Esophagus mucosa (tissue), 1 donor: ENCODE measurements around the gene SPATA16. TPM values are rescaled to one million over a fixed set of nuclear protein-coding genes. Genes with fewer than 3 reads are reported as not detected.
"Not testable (repeated sequence)": the region's sequence is repeated elsewhere in the genome, so short reads cannot be mapped to it uniquely, and the experiment has no call there.

Source experiments
- ATAC-seq: fragments of 200-7000 bp; cut with Tn5 transposase; one replicate; pipeline ENCODE4 v1.9.1; 2020
- total RNA-seq: library from RNA; stranded (reverse); gene quantifications from one replicate; pipeline ENCODE4 v1.2.4, GENCODE V29; 2023
- donor health status: DM: yes; HTN: yes; CAD: no.

Gene SPATA16
- total RNA-seq, 1 donor from 2014 or later = not detected

DNA sequence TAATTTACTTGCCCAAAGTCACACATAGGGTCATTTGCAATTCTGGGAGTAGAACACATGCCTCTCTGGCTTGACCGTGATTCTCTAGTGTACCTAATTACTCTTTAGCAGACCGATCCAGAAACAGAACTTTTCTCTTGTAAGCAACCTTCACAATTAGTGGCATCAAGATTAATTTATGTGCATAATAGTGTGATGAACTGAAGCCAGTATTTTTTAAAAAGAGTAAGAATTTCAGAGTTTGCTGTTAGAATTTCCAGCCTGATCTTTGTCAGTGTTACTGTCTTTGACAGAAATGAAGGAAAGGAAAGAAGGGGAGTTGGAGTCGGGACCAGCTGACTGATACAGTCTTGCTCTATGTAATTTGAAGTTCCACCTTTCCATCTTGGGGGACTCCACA is 137.1 kb downstream of the SPATA16 start:
- no peak for ATAC-seq

DNA sequence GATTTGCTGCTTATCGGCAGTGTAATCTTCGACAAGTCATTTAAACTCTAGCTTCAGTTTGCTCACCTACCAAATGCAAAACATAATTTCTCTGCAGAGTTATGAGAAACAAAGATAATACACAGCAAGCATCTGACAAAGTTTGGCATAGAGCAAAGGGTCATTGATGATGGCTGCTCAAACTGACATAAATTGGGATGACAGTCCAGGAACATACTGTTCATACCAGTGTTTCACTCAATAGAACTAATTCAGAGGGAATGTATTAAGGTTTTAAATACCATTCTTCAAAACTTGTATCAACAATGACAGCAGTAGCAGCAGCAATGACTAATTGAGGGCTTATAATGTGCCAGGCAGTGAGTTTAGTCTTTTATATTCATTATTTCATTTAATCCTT is 137.6 kb downstream of the SPATA16 start:
- ATAC-seq = no peak

DNA sequence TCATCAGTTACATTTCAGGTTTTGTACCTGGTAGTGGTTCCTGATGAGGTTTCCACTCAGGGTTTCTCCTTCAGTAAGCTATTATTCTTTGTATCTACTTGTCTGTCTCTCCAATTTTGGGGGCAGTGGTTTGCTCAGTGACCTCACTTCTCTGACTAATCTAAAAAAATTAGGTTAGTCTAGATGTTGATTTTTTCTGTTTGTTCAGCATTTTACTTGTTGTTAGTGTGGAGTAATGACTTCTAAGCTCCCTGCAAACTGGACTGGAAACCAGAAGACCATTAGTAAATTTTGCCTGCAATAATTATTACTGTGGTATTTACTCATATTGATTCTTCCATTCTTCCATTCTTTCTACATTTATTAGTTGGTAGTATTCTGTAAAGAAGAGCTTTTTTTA is 139.4 kb downstream of the SPATA16 start:
- ATAC-seq = no peak

DNA sequence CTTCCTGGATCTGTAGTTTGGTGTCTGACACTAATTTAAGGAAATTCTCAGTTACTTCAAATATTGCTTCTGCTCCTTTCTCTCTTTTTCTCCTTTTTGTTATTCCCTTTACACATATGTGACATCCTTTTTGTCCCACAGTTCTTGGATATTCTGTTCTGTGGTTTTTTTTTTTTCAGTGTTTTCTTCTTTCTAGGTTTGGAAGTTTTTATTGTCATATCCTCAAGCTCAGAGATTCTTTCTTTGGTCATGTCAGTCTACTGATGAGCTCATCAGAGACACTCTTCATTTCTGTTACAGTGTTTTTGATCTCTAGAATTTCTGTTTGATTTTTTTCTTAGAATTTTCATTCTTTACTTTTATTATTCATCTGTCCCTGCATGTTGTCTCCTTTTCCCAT is 140.5 kb downstream of the SPATA16 start:
- no peak for ATAC-seq

DNA sequence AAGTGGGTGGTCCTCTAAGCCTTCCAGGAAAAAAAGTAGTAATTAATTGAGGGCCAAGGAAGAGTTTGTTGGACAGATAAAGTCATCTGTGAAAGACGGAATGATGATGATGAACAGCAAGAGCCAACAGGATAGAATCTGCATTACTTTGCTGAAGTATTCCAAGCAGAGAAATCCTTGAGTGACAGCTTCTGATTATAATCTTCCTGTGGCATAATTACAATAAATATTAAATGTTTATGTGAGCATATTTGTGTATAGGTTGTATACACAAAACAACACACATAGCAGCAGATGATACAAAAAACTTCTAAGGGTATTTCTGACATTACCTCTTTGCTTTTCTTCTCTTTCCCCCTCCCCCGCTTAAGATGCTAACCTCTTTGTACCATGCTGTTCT is 147.6 kb downstream of the SPATA16 start:
- no peak for ATAC-seq

DNA sequence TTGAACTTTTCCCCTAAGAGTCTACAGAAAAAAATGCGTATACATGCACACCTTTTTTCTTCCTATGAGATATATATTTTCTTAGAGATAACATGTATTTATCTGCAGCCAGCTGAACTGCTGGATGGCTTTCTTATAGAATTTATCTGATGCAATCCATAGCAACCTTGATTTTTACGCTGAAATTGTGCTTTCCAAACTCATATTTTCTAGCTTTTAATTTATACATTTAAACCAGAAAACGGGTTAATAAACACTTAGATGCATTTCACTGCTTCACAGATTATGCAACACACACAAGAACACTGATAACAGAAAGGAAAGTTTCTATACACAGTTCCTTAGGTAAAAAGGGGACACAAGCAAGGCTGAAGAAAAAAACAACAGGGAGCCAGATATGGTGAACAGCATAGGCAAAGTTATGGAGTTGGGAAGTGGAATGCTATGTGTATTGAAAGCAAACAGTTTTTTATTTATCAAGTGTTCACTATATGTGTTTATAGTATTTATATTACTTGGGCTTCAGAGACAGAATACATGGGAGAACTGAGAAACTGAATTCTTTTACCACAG is 149.5 kb downstream of the SPATA16 start:
- ATAC-seq = no peak

DNA sequence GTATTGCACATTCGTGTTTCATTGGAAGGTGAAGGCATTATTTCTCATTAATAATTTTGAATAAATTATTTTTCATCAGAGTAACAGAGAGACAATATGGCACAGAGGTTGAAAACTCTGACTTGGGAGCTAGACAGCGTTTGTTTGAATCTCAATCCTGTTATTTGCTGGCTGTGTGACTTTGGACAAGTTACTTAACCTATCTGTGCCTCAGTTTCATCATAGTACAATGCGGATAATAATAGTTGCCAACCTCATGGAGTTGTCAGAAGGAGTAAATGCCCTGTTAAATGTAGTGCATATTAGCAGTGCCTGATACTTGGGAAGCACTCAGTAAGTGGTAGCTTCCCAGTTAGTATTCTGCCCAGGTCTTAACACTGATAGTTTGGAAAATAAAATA is 151.7 kb downstream of the SPATA16 start:
- ATAC-seq = no peak

DNA sequence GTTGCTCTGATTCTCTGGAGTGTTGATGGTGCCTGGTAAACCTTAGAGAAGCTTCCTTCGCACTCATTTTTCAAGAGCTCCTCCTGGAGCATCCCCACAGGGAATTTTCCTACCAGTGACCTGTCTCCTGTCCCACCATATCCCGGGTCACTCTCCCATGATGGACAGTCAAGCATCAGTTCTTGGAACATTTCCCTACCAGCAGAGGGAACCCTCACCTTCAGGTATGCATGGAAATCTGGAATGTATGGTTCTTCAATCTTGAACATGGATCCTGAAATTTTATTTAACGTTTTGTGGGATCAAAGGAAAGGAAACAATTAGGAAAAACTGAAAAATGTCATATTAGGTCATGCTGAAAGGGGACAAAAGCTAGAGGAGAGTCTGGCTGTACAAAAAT is 153.8 kb downstream of the SPATA16 start:
- ATAC-seq = no peak

DNA sequence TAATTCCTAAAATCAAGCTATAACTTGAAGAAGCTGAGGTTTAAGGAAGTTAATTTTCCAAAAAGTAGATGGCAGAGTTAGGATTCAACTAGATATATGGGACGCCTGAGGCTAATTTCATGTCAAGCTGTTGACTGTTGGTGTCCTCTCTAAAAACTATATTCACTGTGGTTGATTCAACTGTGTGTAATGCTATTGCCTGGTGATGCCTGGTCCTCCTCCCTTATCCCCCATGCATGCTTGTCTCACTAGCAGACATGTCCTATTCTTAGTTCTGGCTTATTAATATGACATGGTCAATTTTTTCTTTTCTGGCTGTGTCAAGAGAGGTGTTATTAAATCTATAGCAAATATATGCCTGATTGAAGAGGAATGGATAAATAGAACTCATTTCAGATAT is 156.1 kb downstream of the SPATA16 start:
- ATAC-seq = no peak

DNA sequence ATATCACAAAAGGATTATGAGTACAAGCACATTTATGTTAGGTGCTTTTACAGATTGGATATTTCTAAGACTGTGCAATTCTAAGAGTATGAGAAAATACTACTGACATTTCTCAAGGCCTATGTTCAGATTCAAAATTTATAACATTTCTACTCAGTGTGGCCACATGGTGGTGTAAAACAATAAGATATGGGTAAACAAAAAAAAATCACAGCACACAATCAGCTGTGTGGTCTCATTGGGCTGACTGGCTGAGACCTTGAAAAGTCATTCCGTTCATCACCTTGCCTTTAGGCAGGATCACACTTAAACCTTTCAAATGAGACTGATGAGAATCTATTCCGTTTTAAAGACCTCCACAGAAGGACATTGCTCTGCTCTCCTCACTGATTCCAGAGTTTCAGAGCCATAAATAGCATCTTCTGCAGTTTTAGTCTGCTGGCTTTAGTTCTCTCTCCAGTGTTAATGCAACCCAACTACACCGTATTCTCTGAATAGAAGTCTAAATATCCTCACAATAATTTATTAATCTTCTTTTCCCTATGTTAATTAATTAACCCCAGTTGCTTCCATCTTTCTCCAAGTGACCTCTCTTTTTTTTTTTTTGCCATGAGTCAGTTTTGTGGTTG is 158.2 kb downstream of the SPATA16 start:
- ATAC-seq = no peak

DNA sequence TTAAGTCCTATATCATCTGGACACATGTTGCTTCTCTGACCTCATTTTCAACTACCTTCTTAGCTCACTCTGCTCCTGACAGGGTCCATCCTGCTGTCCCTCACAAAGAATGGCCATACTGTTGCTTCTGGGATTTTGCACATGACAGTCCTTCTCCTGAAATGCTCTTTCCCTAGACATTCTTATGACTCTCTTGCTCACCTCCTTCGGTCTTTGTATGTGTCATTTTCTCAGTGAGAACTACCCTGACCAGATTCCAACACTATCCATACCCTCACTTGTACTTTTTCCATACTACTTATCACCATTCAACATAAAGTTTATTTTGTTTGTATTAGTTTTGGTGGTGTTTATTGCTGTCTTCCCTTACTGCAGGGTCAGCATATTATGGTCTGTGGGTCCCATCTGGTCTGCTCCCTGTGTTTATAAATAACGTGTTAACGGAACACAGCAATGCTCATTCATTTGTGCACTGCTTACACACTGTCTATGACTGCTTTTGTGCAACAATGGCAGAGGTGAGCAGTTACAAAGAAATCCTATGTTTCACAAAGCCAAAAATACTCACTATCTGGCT is 159.5 kb downstream of the SPATA16 start:
- no peak for ATAC-seq

DNA sequence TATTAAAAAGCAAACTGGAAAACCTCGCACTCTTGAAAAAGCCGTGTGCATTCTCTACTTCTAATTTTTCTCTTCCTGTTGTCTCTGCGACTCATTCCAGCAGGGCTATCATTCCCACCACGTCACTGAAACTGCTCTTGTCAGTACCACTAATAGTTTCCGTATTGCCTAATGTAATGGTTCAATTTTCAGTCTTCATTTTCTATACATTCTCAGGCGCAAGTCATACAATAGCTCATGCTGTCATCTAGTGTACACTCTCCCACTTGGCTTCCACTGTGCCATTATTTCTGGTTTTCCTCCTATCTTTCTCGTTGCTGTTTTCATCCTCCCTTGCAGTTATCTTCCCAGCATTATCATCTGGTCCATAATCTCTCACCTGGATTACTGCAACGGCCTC is 160.2 kb downstream of the SPATA16 start:
- ATAC-seq = no peak

DNA sequence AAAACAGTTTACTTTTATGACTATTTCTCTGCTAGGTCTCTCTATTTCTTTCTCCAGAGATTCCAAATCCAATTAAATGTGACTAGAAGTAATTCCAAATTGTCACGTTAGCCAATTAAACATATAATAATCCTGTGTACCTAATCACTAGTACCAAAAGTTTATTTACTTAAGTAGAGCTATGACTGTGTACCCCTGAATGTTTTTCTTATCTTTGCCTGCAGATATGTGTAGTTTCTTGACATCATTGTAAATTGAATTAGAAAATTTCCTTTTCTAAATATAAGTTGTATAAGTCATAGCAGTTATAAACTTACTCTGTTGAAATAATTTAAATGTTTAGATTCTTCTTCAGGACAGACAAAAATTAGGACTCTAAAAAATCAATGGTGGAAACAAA is 163.3 kb downstream of the SPATA16 start:
- no peak for ATAC-seq

DNA sequence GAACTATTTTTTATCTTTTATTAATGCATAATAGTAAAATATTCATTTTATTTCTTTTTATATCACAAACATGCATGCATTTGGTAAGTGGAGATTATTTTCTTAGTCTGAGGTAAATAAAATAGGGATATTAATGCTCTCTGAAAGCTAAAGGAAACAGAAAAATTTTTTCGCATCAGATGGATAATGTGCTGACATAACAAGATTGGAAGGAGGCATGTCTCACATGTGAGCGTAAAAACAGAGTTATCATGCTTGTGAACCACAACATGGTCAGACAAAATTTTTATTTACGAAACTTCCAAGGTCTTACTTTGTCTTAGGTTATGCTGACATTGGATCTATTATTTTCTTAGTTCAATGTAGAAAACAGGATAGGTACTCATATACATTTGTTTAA is 166.1 kb downstream of the SPATA16 start:
- ATAC-seq = no peak

DNA sequence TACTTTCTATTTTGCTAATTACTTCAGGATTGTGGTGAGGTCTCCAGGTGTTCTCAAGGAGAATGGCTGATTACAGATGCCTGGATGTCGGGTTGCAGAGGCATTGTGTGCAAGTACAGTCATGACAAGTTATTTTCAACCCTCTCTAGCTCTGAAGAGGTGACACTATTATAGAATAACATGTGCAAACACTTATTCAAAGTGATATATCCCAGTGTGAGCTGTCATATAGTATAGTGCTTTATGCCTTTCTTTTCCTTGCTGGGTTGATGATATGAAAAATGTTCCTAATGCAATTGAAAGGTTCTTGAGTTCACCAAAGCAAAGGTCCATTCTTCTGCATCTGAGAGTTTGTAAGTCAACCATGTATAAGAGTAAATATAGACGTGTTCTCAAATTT is 167.2 kb downstream of the SPATA16 start:
- no peak for ATAC-seq

DNA sequence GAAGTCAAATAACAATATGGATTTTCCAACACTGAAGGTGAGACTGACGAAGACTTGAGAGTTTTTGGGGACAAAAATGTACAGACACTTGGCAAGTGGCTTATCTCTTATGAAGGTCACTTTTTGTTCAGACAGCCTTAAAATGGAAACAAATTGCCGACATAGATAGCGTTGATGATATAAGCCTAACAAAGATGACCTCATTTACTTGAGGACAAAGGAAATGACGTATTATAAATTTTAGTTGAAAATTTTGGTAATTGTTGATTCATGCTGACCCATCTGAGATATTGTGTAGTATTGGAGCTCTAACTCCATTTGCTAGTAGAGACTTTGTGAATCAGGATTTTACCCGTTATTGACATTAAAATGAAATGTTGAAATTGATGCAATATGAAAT is 168.3 kb downstream of the SPATA16 start:
- ATAC-seq = no peak

DNA sequence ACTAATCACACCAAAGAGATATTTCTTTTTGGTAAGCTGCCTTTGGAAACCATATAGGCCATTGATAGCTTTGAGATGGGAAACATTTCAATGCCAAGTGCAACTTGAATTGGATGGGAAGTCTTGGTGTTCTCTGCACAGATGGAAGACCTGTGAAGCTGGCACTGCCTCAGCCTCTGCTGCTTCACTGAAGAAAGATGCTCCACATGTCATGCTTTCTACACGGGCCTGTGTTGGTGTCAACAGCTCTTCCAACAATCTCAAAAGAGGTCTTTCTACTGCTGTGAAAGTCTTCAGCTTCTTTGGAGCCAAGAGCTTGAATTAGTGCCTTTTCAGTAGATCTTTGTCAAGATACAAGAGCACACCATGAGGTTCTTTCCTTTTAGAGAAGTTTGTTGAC is 169.0 kb downstream of the SPATA16 start:
- no peak for ATAC-seq

DNA sequence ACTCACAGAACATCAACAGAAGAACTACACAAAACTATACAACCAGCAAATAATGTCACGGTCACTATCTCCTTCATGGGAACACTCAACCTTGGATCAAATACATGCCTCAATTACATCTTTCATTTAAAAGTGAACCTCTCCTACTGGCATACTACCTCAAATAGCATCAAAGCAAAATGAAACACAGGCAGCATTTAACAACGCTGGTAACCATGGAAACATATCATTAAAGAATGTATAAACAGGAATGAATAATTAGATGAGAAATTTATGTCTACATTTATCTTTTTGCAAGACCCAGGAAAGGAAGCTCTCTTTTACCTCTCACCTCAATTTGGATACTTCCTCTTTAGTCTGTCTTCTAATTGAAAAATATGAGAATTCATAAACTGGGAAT is 172.4 kb downstream of the SPATA16 start:
- ATAC-seq = no peak

DNA sequence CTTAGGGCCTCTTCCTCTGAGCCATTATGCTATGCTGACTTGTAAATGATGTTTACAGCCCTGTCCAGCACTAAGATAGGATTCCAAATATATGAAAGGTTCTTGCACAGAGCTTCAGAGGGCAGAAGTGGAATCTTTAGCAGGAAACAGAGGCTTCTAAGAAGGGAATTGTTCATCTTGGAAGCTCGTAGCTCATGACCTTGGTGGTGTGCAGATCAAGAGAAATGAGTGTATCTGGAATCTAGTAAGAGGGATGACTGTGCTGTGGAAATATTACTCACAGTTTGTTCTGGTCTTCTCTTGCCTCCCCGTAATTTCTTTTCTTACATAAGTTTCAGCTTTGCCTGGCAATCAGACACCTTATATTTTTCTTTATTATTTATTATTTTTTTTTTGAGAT is 175.8 kb downstream of the SPATA16 start:
- no peak for ATAC-seq

DNA sequence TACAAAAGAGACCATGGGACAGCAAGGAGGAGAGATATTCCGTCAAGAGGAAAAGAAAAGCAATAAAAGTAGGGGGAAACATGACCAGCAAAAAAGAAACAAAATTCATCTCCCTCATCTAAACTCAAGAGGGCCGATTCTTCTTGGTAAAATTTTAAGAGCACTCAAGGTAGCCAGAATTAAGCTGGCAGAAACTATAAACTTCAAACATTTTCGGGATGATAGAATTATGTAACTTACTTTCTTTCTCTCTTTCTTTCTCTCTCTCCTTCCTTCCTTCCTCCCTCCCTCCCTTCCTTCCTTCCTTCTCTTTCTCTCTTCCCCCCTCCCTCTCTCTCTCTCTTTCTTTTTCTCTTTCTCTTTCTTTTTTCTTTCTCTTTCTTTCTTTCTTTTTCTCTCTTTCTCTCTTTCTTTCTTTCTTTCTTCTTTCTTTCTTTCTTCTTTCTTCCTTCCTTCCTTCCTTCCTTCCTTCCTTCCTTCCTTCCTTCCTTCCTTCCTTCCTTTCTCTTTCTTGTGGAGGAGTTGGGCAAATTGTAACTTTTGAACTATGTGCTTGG is 180.3 kb downstream of the SPATA16 start:
- not testable (repeated sequence) for ATAC-seq

DNA sequence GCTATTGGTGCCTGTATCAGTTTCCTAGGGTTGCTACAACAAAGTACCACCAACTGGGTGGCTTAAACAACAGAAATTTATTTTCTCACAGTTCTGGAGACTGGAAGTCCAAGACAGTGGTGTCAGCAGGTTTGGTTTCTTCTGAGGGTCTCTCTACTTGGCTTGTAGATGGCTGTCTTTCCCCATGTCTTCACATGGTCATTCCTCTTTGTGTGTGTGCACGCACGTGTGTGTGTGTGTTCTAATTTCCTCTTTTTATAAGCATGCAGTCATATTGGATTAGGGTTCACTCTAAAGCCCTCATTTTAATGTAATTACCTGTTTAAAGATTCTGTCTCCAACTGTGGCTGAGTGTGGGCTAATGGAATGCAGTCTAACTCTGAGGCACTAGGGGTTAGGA is 182.5 kb downstream of the SPATA16 start:
- no peak for ATAC-seq

DNA sequence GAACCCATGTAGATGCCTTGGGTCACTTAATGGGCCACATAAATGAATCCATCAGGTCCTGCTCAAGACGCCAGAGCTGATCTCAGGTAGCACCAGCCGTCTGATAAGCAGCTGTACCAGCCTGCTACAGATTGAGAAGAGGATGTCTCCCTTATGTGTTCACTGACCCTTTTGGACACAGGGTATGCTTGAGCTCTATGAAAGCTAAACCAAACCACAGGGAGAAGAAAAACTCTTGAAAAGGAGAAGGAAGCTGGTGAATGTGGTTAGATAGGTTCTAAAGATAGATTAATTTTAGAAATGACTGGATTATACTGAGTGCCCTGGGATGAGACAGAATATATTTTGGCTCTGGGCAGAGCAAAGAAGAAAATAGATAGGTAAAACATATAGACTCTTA is 187.5 kb downstream of the SPATA16 start:
- no peak for ATAC-seq

DNA sequence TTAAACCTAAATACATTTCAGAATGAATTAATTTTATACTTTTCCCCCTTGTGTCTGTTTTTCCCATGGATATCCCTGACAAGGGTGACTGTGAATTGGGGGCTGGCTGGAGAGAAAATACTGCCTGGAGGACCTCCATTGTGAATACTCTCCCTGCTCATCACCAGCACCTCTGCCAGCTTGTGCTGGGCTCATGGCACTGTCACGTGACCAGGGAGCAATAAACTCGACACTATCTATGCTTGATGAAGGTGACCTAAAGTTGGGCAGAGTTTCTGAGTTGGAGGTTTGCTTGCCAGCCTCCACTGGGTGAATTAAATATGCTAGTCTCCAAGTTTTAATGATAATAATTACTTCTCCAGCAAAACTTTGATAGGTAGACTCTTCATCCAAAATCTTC is 189.5 kb downstream of the SPATA16 start:
- ATAC-seq = no peak

DNA sequence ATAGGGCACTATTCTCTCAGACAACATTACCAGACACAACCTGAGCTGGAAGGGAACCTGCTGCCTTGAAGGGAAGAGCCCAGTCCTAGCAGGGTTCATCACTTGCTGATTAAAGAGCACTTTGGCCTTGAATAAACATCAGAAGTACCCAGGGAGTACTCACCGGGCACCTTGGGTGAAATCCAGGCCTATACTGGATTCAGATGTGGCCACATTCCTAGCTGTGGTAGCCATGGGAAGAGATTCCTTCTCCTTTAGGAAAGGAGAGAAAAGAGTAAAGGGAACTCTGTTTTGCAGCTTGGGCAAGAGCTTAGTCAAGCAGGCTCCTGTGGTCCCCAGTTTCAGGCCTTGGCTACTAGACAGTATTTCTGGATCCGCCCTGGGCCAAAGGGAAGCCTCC is 195.0 kb downstream of the SPATA16 start:
- ATAC-seq = no peak
